ENCODE measurements around the gene ENTREP3.
"Not testable (repeated sequence)": the region's sequence is repeated elsewhere in the genome, so short reads cannot be mapped to it uniquely, and the experiment has no call there.

DNA sequence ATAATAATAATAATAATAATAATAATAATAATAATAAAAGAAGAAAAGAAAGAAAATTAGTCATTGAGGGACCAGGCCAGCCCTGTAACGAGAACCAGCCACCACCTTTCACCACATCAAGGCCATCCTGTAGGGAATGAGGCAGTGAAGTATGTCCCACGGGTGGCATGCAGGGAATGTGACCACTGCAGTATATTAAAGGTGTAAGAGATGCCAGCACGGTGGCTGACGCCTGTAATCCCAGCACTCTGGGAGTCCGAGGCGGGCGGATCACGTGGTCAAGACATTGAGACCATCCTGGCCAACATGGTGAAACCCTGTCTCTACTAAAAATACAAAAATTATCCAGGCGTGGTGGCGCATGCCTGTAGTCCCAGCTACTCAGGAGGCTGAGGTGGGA is 35.7 kb upstream of the ENTREP3 start:
- not testable (repeated sequence) for TF ChIP-seq FOS (IDR thresholded peaks at IDR 0.05; ENCODE audit: borderline replicate concordance, insufficient read depth, low read length); POLR2A (IDR thresholded peaks at IDR 0.05; ENCODE audit: low read depth, low read length); MYC (IDR thresholded peaks at IDR 0.05; ENCODE audit: low read depth, low read length); JUN (IDR thresholded peaks at IDR 0.05; ENCODE audit: borderline replicate concordance, insufficient read depth, insufficient read length, low read depth)
- TF ChIP-seq, protein P1, sequence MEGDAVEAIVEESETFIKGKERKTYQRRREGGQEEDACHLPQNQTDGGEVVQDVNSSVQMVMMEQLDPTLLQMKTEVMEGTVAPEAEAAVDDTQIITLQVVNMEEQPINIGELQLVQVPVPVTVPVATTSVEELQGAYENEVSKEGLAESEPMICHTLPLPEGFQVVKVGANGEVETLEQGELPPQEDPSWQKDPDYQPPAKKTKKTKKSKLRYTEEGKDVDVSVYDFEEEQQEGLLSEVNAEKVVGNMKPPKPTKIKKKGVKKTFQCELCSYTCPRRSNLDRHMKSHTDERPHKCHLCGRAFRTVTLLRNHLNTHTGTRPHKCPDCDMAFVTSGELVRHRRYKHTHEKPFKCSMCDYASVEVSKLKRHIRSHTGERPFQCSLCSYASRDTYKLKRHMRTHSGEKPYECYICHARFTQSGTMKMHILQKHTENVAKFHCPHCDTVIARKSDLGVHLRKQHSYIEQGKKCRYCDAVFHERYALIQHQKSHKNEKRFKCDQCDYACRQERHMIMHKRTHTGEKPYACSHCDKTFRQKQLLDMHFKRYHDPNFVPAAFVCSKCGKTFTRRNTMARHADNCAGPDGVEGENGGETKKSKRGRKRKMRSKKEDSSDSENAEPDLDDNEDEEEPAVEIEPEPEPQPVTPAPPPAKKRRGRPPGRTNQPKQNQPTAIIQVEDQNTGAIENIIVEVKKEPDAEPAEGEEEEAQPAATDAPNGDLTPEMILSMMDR (IDR thresholded peaks at IDR 0.05; ENCODE audit: extremely low read depth in 1 of 2, insufficient read depth in 1 of 2, low read depth in 1 of 2, low read length in 2 of 2): not testable (repeated sequence)
- TF ChIP-seq, protein P2, sequence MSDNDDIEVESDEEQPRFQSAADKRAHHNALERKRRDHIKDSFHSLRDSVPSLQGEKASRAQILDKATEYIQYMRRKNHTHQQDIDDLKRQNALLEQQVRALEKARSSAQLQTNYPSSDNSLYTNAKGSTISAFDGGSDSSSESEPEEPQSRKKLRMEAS (IDR thresholded peaks at IDR 0.05; ENCODE audit: insufficient read depth, insufficient read length): not testable (repeated sequence)

Data from endothelial cell of umbilical vein (primary cell).